Right lobe of liver (tissue), 4 donors: ENCODE measurements around the gene MTMR10.

Source experiments
- CTCF ChIP-seq, 4 donors: fragments of 200-600 bp in 3 of 4; fragments of 450-650 bp in 1 of 4; IDR thresholded peaks; one replicate each; pipeline versions ENCODE4 v1.5.1 to v1.8.0; 2016 to 2022; ENCODE audit warnings: antibody characterized with exemption in 4 of 4, mild to moderate bottlenecking in 2 of 4
- POLR2A ChIP-seq: fragments of 450-650 bp; IDR thresholded peaks from one replicate; pipeline ENCODE4 v1.6.1; 2017; ENCODE audit warnings: antibody characterized with exemption, mild to moderate bottlenecking
- donor health status: DM: no; HTN: no; CAD: no.
- donor health status: DM: no; HTN: no; CAD: no.
- donor health status: DM: no; HTN: yes; CAD: no.

- no peak for TF ChIP-seq CTCF (IDR thresholded peaks at IDR 0.05)
- no peak for TF ChIP-seq POLR2A
Measured at GRCh38 chr15:30963681-30964080, 27.7 kb downstream of the MTMR10 start.
